Neural cell (in vitro differentiated cells): ENCODE results near the gene LTK. TPM values are rescaled to one million over a fixed set of nuclear protein-coding genes. Genes with fewer than 3 reads are reported as not detected.
A peak's percentile ranks its signal among the peaks of the same experiment; 100 is the strongest.

ENCODE experiments used
- H2AFZ ChIP-seq: fragments of 200-600, 300-800 bp; sonication (generic), shearing (Covaris generic); 2 replicates; pipeline ENCODE4 v1.6.0; 2014; ENCODE audit warnings: low read depth, mild to moderate bottlenecking, antibody characterized with exemption, low read length, moderate library complexity
- H3F3A ChIP-seq: fragments of 200-600 bp; shearing (Covaris generic); 2 replicates; pipeline ENCODE4 v1.6.1; 2016; ENCODE audit warnings: mild to moderate bottlenecking, moderate library complexity, mixed read lengths, antibody characterized with exemption, low read length; ENCODE audit not compliant: insufficient read depth, poor library complexity, severe bottlenecking
- H3K27ac ChIP-seq: fragments of 200-600, 300-800 bp; sonication (generic), shearing (Covaris generic); 2 replicates; pipeline ENCODE4 v1.5.1; 2014; ENCODE audit warnings: mild to moderate bottlenecking, low read length, moderate library complexity
- H3K27me3 ChIP-seq: fragments of 300-800, 200-600 bp; sonication (generic), shearing (Covaris generic); 2 replicates; pipeline ENCODE4 v1.6.0; 2014; ENCODE audit warnings: mild to moderate bottlenecking, low read depth, low read length, moderate library complexity; ENCODE audit not compliant: insufficient read depth
- H3K36me3 ChIP-seq: fragments of 300-800, 200-600 bp; sonication (generic), shearing (Covaris generic); 2 replicates; pipeline ENCODE4 v1.5.1; 2014; ENCODE audit warnings: mild to moderate bottlenecking, antibody characterized with exemption, low read length, moderate library complexity; ENCODE audit not compliant: insufficient read depth
- H3K4me2 ChIP-seq: fragments of 300-800, 200-600 bp; sonication (generic), shearing (Covaris generic); 2 replicates; pipeline ENCODE4 v1.6.0; 2014; ENCODE audit warnings: mild to moderate bottlenecking, low read length
- H3K4me3 ChIP-seq: fragments of 300-800, 200-600 bp; sonication (generic), shearing (Covaris generic); 2 replicates; pipeline ENCODE4 v1.5.1; 2014; ENCODE audit warnings: mild to moderate bottlenecking, low read length, moderate library complexity
- H3K79me2 ChIP-seq: fragments of 200-600 bp; shearing (Covaris generic); replicated peaks from 2 replicates; pipeline ENCODE4 v1.6.0; 2014; ENCODE audit warnings: mild to moderate bottlenecking, low read length, moderate library complexity; ENCODE audit not compliant: insufficient read depth
- H3K9ac ChIP-seq: fragments of 300-800, 200-600 bp; sonication (generic), shearing (Covaris generic); 2 replicates; pipeline ENCODE4 v1.6.1; 2016; ENCODE audit warnings: mild to moderate bottlenecking, low read length, mixed read lengths
- H3K9me2 ChIP-seq: fragments of 200-600 bp; shearing (Covaris generic); 2 replicates; pipeline ENCODE4 v1.6.1; 2016; ENCODE audit warnings: mild to moderate bottlenecking, low read length, mixed read lengths; ENCODE audit not compliant: insufficient read depth
- H3K9me3 ChIP-seq: fragments of 200-600, 300-800 bp; sonication (generic), shearing (Covaris generic); 2 replicates; pipeline ENCODE4 v1.6.1; 2016; ENCODE audit warnings: mild to moderate bottlenecking, mixed run types, low read length, moderate library complexity, mixed read lengths
- H4K20me1 ChIP-seq: fragments of 200-600 bp; shearing (Covaris generic); 2 replicates; pipeline ENCODE4 v1.6.1; 2016; ENCODE audit warnings: mild to moderate bottlenecking, mixed run types; ENCODE audit not compliant: insufficient read depth
- EP300 ChIP-seq: fragments of 450-650 bp; conservative IDR thresholded peaks from 2 replicates; pipeline ENCODE4 v1.6.1; 2014; ENCODE audit warnings: antibody characterized with exemption, mild to moderate bottlenecking, moderate library complexity; ENCODE audit not compliant: poor library complexity, severe bottlenecking
- EZH2 ChIP-seq: fragments of 200-600, 300-800 bp; shearing (Covaris generic), sonication (generic); IDR thresholded peaks from 2 replicates; pipeline ENCODE4 v1.6.1; 2014; ENCODE audit warnings: antibody characterized with exemption, low read length, borderline replicate concordance, mild to moderate bottlenecking; ENCODE audit not compliant: insufficient read depth, poor library complexity, severe bottlenecking
- MXI1 ChIP-seq: fragments of 450-650 bp; conservative IDR thresholded peaks from 2 replicates; pipeline ENCODE4 v1.6.1; 2014; ENCODE audit warnings: antibody characterized with exemption, mild to moderate bottlenecking; ENCODE audit not compliant: poor library complexity, severe bottlenecking
- POLR2AphosphoS5 ChIP-seq: IDR thresholded peaks from 2 replicates; pipeline ENCODE4 v1.6.1; 2012
- RAD21 ChIP-seq: fragments of 450-650 bp; conservative IDR thresholded peaks from 2 replicates; pipeline ENCODE4 v1.6.1; 2014; ENCODE audit warnings: antibody characterized with exemption, mild to moderate bottlenecking, moderate library complexity
- SMC3 ChIP-seq: fragments of 450-650 bp; conservative IDR thresholded peaks from 2 replicates; pipeline ENCODE4 v1.6.1; 2014; ENCODE audit warnings: antibody characterized with exemption, mild to moderate bottlenecking, moderate library complexity; ENCODE audit not compliant: poor library complexity
- TAF1 ChIP-seq: IDR thresholded peaks from 2 replicates; pipeline ENCODE4 v1.6.1; 2012; ENCODE audit warnings: low read depth
- polyA plus RNA-seq: library from polyadenylated mRNA; depleted of rRNA; stranded (reverse); fragments of >200 nt; gene quantifications from 2 replicates; pipeline ENCODE4 v1.2.3, GENCODE V29; 2014
- TF ChIP-seq, protein P1 (sequence below): fragments of 450-650 bp; IDR thresholded peaks from 2 replicates; pipeline ENCODE4 v1.5.1; 2014; ENCODE audit warnings: antibody characterized with exemption, mild to moderate bottlenecking, moderate library complexity; ENCODE audit not compliant: poor library complexity, severe bottlenecking
- TF ChIP-seq, protein P2 (sequence below): IDR thresholded peaks from 2 replicates; pipeline ENCODE4 v1.6.1; 2012; ENCODE audit warnings: borderline replicate concordance

Gene LTK
- polyA plus RNA-seq, 1 donor from 2014 or later, result 0.28 TPM

- Histone ChIP-seq H3K27me3 (no peaks in the 10 kb centered on the region), H3K79me2 (peaks cover 5% of the 10 kb centered on the region), H3K4me2 (no peak overlapping the region), H3K4me3 (peak overlapping the region; percentile 90), H3K9ac (no peak overlapping the region), H3F3A (no peaks in the 10 kb centered on the region), H4K20me1 (no peaks in the 10 kb centered on the region), H2AFZ (no peak overlapping the region), H3K36me3 (no peaks in the 10 kb centered on the region), H3K9me3 (no peaks in the 10 kb centered on the region), H3K9me2 (no peaks in the 10 kb centered on the region), H3K27ac (no peak overlapping the region)
- TF ChIP-seq EP300, result no peak
- TF ChIP-seq POLR2AphosphoS5, result no peak
- TF ChIP-seq MXI1, result no peak
- TF ChIP-seq EZH2, result no peak
- TF ChIP-seq RAD21, result no peak
- TF ChIP-seq, protein P1, sequence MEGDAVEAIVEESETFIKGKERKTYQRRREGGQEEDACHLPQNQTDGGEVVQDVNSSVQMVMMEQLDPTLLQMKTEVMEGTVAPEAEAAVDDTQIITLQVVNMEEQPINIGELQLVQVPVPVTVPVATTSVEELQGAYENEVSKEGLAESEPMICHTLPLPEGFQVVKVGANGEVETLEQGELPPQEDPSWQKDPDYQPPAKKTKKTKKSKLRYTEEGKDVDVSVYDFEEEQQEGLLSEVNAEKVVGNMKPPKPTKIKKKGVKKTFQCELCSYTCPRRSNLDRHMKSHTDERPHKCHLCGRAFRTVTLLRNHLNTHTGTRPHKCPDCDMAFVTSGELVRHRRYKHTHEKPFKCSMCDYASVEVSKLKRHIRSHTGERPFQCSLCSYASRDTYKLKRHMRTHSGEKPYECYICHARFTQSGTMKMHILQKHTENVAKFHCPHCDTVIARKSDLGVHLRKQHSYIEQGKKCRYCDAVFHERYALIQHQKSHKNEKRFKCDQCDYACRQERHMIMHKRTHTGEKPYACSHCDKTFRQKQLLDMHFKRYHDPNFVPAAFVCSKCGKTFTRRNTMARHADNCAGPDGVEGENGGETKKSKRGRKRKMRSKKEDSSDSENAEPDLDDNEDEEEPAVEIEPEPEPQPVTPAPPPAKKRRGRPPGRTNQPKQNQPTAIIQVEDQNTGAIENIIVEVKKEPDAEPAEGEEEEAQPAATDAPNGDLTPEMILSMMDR, result no peak
- TF ChIP-seq TAF1, result no peak
- TF ChIP-seq, protein P2, sequence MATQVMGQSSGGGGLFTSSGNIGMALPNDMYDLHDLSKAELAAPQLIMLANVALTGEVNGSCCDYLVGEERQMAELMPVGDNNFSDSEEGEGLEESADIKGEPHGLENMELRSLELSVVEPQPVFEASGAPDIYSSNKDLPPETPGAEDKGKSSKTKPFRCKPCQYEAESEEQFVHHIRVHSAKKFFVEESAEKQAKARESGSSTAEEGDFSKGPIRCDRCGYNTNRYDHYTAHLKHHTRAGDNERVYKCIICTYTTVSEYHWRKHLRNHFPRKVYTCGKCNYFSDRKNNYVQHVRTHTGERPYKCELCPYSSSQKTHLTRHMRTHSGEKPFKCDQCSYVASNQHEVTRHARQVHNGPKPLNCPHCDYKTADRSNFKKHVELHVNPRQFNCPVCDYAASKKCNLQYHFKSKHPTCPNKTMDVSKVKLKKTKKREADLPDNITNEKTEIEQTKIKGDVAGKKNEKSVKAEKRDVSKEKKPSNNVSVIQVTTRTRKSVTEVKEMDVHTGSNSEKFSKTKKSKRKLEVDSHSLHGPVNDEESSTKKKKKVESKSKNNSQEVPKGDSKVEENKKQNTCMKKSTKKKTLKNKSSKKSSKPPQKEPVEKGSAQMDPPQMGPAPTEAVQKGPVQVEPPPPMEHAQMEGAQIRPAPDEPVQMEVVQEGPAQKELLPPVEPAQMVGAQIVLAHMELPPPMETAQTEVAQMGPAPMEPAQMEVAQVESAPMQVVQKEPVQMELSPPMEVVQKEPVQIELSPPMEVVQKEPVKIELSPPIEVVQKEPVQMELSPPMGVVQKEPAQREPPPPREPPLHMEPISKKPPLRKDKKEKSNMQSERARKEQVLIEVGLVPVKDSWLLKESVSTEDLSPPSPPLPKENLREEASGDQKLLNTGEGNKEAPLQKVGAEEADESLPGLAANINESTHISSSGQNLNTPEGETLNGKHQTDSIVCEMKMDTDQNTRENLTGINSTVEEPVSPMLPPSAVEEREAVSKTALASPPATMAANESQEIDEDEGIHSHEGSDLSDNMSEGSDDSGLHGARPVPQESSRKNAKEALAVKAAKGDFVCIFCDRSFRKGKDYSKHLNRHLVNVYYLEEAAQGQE, result no peak
- no peak for TF ChIP-seq SMC3
Measured at GRCh38 chr15:41544650-41545015, 31.0 kb upstream of the LTK start.

GRCh38 chr15:41543521-41543870 lies 29.9 kb upstream of the LTK start:
- Histone ChIP-seq H3K9me3 (no peaks in the 10 kb centered on the region), H3K27me3 (no peaks in the 10 kb centered on the region), H3K4me2 (peak overlapping the region; percentile 72), H3K79me2 (peaks cover 5% of the 10 kb centered on the region), H3F3A (no peaks in the 10 kb centered on the region), H3K36me3 (no peaks in the 10 kb centered on the region), H2AFZ (peak overlapping the region; percentile 52), H3K9me2 (no peaks in the 10 kb centered on the region), H4K20me1 (no peaks in the 10 kb centered on the region), H3K27ac (peak overlapping the region; percentile 53), H3K4me3 (peak overlapping the region; percentile 90), H3K9ac (peak overlapping the region; percentile 75)
- TF ChIP-seq POLR2AphosphoS5, result no peak
- no peak for TF ChIP-seq MXI1
- TF ChIP-seq, protein P1, result no peak
- no peak for TF ChIP-seq SMC3
- TF ChIP-seq EZH2, result no peak
- TF ChIP-seq RAD21, result no peak
- no peak for TF ChIP-seq TAF1
- no peak for TF ChIP-seq EP300
- TF ChIP-seq, protein P2, result no peak
